Endothelial cell of umbilical vein (primary cell): ENCODE measurements around the gene ANKRD13D. TPM values are rescaled to one million over a fixed set of nuclear protein-coding genes. Genes with fewer than 3 reads are reported as not detected.

ENCODE experiments used
- BruUV-seq: library from RNA; stranded (reverse); fragments of 400-500 nt; replicated peaks from 2 replicates; lab custom pipeline; 2021; lab: Mats Ljungman, UMichigan
- CTCF ChIA-PET: fragments of 300-600, 350-600 bp; sonication (Branson Sonifier 250); formaldehyde crosslinking; loops from one replicate; lab custom pipeline; 2021; ENCODE audit warnings: antibody characterized with exemption, inconsistent platforms; lab: Charles Lee
- POLR2A ChIA-PET: fragments of 300-600, 350-600 bp; sonication (Branson Sonifier 250); formaldehyde crosslinking; loops from one replicate; lab custom pipeline; 2021; ENCODE audit warnings: antibody characterized with exemption, inconsistent platforms; lab: Charles Lee
- DNase-seq: peaks from one replicate; pipeline ENCODE4 v3.0.0-alpha.2; 2011; ENCODE audit warnings: low read depth, low spot score
- FAIRE-seq: peaks from 2 replicates; lab custom pipeline; 2011; peaks lifted over from hg19 to GRCh38; lab: Jason Lieb, UNC
- H2AFZ ChIP-seq: 2 replicates; pipeline ENCODE4 v1.6.0; 2012; ENCODE audit warnings: low read depth, low read length, control low read depth, inconsistent platforms
- H3K27ac ChIP-seq: 2 replicates; pipeline ENCODE4 v1.5.1; 2011; ENCODE audit warnings: low read depth, mild to moderate bottlenecking, control low read depth, low read length, moderate library complexity; ENCODE audit not compliant: insufficient read depth
- H3K27me3 ChIP-seq, 2 experiments: 2 replicates each; pipeline versions ENCODE4 v1.6.0 to v1.6.1; 2011; ENCODE audit warnings: low read length in 2 of 2, mixed read lengths in 1 of 2; ENCODE audit not compliant: control insufficient read depth in 2 of 2, insufficient read depth in 2 of 2
- H3K36me3 ChIP-seq, 2 experiments: 2 replicates in 1 of 2; 3 replicates in 1 of 2; pipeline ENCODE4 v1.5.1; 2011; ENCODE audit warnings: low read length in 2 of 2, mild to moderate bottlenecking in 1 of 2, moderate library complexity in 1 of 2; ENCODE audit not compliant: control insufficient read depth in 2 of 2, insufficient read depth in 2 of 2; ENCODE audit errors: extremely low read depth in 1 of 2
- H3K4me1 ChIP-seq: 3 replicates; pipeline ENCODE4 v1.5.1; 2011; ENCODE audit warnings: mild to moderate bottlenecking, low read length; ENCODE audit not compliant: control insufficient read depth, insufficient read depth; ENCODE audit errors: extremely low read depth
- H3K4me2 ChIP-seq: 2 replicates; pipeline ENCODE4 v1.6.1; 2011; ENCODE audit warnings: low read length, control low read depth, mixed read lengths; ENCODE audit not compliant: insufficient read depth
- H3K4me3 ChIP-seq, 3 experiments: fragments of 200-600 bp in 1 of 3; sonication (generic), shearing (Covaris generic) in 1 of 3; replicated peaks in 1 of 3; 2 replicates each; pipeline ENCODE4 v1.5.1; 2011 to 2016; ENCODE audit warnings: control low read depth in 3 of 3, low read length in 3 of 3, mild to moderate bottlenecking in 2 of 3, inconsistent platforms in 1 of 3, low read depth in 1 of 3, moderate library complexity in 1 of 3; ENCODE audit not compliant: insufficient read depth in 1 of 3
- H3K79me2 ChIP-seq: 2 replicates; pipeline ENCODE4 v1.6.0; 2012; ENCODE audit warnings: low read length, inconsistent platforms; ENCODE audit not compliant: control insufficient read depth, insufficient read depth
- H3K9ac ChIP-seq: replicated peaks from 2 replicates; pipeline ENCODE3; 2011; ENCODE audit warnings: low read length, control low read depth; ENCODE audit not compliant: insufficient read depth; ENCODE audit errors: extremely low read depth
- H3K9me1 ChIP-seq: replicated peaks from 3 replicates; pipeline ENCODE4 v1.6.0; 2011; ENCODE audit warnings: mild to moderate bottlenecking, low read length; ENCODE audit not compliant: control insufficient read depth, insufficient read depth; ENCODE audit errors: extremely low read depth
- H3K9me3 ChIP-seq: replicated peaks from 2 replicates; pipeline ENCODE4 v1.5.1; 2012; ENCODE audit warnings: low read length, inconsistent platforms; ENCODE audit not compliant: control insufficient read depth, insufficient read depth
- H4K20me1 ChIP-seq: replicated peaks from 2 replicates; pipeline ENCODE3; 2011; ENCODE audit warnings: mild to moderate bottlenecking, low read length; ENCODE audit not compliant: control insufficient read depth, insufficient read depth; ENCODE audit errors: extremely low read depth
- CTCF ChIP-seq, 2 donors: IDR thresholded peaks; 1 replicate in 1 of 2; 2 replicates in 1 of 2; pipeline ENCODE4 v1.5.1; 2011; ENCODE audit warnings: low read length in 2 of 2, mild to moderate bottlenecking in 2 of 2, moderate library complexity in 2 of 2, control low read depth in 1 of 2, inconsistent platforms in 1 of 2, low read depth in 1 of 2; ENCODE audit not compliant: insufficient read depth in 1 of 2; ENCODE audit errors: extremely low read depth in 1 of 2
- EZH2 ChIP-seq: IDR thresholded peaks from 2 replicates; pipeline ENCODE4 v1.6.1; 2012; ENCODE audit warnings: borderline replicate concordance, low read depth, mild to moderate bottlenecking, moderate library complexity, low read length, inconsistent platforms; ENCODE audit not compliant: severe bottlenecking
- FOS ChIP-seq: IDR thresholded peaks from 2 replicates; pipeline ENCODE4 v1.6.1; 2011; ENCODE audit warnings: mild to moderate bottlenecking, low read length, moderate library complexity, borderline replicate concordance; ENCODE audit not compliant: insufficient read depth
- GATA2 ChIP-seq: IDR thresholded peaks from 2 replicates; pipeline ENCODE4 v1.7.0; 2011; ENCODE audit warnings: low read depth, mild to moderate bottlenecking, moderate library complexity, mixed read lengths, low read length; ENCODE audit not compliant: insufficient read length, insufficient read depth
- JUN ChIP-seq: IDR thresholded peaks from 2 replicates; pipeline ENCODE4 v1.6.1; 2011; ENCODE audit warnings: borderline replicate concordance, low read depth; ENCODE audit not compliant: insufficient read length, insufficient read depth
- MYC ChIP-seq: IDR thresholded peaks from one replicate; pipeline ENCODE4 v1.6.1; 2011; ENCODE audit warnings: mild to moderate bottlenecking, low read depth, low read length
- POLR2A ChIP-seq: IDR thresholded peaks from 2 replicates; pipeline ENCODE4 v1.6.1; 2012; ENCODE audit warnings: low read depth, mild to moderate bottlenecking, control low read depth, low read length
- POLR2AphosphoS5 ChIP-seq: IDR thresholded peaks from 2 replicates; pipeline ENCODE4 v1.6.1; 2012; ENCODE audit warnings: low read depth, mild to moderate bottlenecking, control low read depth, low read length, moderate library complexity; ENCODE audit not compliant: insufficient read depth
- dilution Hi-C: fragments of 300-500 bp; cut with MboI; formaldehyde crosslinking; loops from one replicate; pipeline ENCODE4 v1.15.0; 2019; ENCODE audit warnings: low sequenced_read_pairs; ENCODE audit not compliant: extremely low pct_ligation_motif_present
- intact Hi-C: fragments of 100-400 bp; cut with micrococcal nuclease; formaldehyde crosslinking; loops from one replicate; pipeline ENCODE4 v1.10.0; 2022
- polyA plus RNA-seq, 4 experiments: library from polyadenylated mRNA; depleted of rRNA in 3 of 4; stranded (reverse) in 3 of 4; unstranded in 1 of 4; fragments of >200 nt; gene quantifications; 2 replicates each; pipeline versions ENCODE4 v1.2.1 to v1.2.3, GENCODE V29; 2011 to 2012; ENCODE audit warnings: missing spikeins in 1 of 4
- total RNA-seq: library from RNA; stranded (reverse); gene quantifications from 2 replicates; pipeline ENCODE4 v1.2.3, GENCODE V29; 2021
- TF ChIP-seq, protein P1 (sequence below): IDR thresholded peaks from 2 replicates; pipeline ENCODE4 v1.6.1; 2011; ENCODE audit not compliant: insufficient read depth, insufficient read length

The ANKRD13D gene
- total and polyA plus RNA-seq, 2 donors (not counting 3 experiments of a cell fraction or from before 2014, with no cell fraction given): 43.5 to 57.5 TPM

DNA sequence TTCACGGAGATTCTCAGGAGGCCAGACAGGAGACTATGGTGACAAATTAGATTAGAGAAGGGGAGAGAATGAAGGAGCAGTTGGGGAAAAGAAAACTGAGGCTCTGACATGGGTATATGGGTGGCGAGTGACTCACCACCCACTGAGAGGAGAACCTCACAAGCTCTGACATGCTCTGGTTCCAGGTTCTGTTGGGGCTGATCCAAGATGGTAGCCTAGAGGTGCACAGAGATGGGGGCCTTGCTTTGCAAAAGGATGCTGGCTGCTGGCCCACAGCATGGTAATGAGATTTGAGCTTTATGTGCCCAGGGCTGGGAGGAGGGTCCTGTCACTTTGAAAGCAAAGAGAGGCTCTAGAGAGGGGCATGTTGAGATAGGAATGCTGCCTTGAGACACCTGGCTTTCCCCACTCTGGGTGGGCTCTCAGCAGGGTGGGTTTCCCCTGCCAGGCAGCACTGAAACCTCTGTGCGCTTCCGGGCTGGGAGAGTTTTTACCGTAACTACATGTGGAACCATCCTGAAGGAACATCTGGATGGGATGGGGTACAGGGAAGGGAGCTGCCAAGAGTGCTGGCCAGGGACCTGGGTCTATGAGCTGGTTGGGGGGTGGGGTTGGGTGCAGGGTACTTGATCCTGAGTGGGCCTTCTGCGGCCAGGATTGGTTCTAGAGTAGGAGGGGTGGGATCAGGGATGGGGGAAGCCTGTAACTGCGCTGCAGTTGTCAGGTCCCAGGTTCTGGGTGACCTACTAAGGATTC lies 24.0 kb upstream of the ANKRD13D start:
- POLR2A ChIA-PET: no interaction called here

More for the DNA sequence above, 24.0 kb upstream of the ANKRD13D start:
- Histone ChIP-seq H3K79me2 (peaks cover 33% of the 10 kb centered on the region), H3K9me1 (no peaks in the 10 kb centered on the region), H2AFZ (no peak overlapping the region), H3K9me3 (no peaks in the 10 kb centered on the region), H3K27ac (no peak overlapping the region), H3K4me1 (peaks cover 29% of the 10 kb centered on the region), H3K4me3 (no peak overlapping the region), H3K27me3 (no peaks in the 10 kb centered on the region), H3K9ac (no peak overlapping the region), H3K36me3 (peaks cover 0 to 2% of the 10 kb centered on the region in 2 experiments), H4K20me1 (no peaks in the 10 kb centered on the region), H3K4me2 (no peak overlapping the region)
- intact Hi-C loops (loop anchor here (10.0 kb wide), 1 partner anchor 240 kb away; the partner anchor contains the start of genes CDK2AP2 and PITPNM1), dilution Hi-C loops (no loop called here)
- CTCF ChIA-PET: interaction anchor here (1.4 to 4.9 kb wide), 4 partner anchors 12 to 183 kb away, joined by 5 to 151 read pairs (median 48); no protein-coding TSS in a partner anchor
- TF ChIP-seq, protein P1, sequence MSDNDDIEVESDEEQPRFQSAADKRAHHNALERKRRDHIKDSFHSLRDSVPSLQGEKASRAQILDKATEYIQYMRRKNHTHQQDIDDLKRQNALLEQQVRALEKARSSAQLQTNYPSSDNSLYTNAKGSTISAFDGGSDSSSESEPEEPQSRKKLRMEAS: no peak
- TF ChIP-seq POLR2AphosphoS5 (no peak), JUN (no peak), GATA2 (no peak), CTCF (IDR thresholded peaks at IDR 0.05; ENCODE audit: extremely low read depth in 1 of 2, insufficient read depth in 1 of 2, low read depth in 1 of 2, low read length in 2 of 2) (no peak), MYC (no peak), EZH2 (no peak), POLR2A (no peak), FOS (no peak)
- BruUV-seq: no TSS peak
- no peak for FAIRE-seq
- DNase-seq: no peak
